ENCODE results near the gene MXD1.

The MXD1 gene

DNA sequence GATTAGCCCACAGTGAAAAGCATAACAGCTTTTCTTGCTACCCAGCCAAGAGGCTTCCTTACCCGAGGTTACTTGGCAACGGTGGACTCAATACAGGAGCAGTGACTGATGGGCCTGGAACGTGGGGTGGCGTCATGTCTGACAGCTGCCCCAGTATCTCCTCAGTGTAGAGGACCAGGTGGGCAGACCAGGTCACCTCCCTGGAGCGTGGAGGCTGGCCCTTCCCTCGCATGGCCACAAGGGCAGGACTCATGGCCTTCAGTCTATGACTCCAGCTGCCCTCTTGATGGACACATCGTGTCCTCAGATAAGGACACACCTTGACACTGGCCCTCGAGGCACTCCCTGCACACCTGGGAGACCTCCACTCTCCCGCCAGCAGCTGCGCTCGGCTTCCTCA lies 40.1 kb downstream of the MXD1 start:
- no peak for DNase-seq

DNA sequence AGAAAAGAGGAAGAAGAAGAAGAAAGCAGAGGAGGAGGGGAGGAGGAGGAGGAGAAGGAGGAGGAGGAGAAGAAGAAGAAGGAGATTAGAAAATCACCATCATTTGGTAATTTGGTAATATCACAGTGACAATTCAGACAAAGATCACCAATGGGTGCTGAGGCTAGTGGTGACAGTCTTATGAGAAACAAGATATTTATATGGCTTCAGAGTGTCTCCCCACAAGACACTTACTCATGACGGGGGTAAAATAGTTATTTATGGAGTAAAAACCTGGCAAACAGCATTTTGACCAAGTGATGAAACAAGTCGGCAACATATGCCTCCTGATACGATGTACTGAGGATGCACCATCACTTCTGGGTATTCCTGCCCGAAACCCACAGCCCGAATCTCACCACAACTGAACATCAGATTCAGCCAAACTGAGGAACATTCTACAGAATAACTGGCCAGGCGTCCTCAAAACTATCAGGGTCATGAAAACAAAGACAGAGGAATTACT lies 41.6 kb downstream of the MXD1 start:
- no peak for DNase-seq

GRCh38 chr2:69957965-69958364 lies 43.1 kb downstream of the MXD1 start:
- DNase-seq, result no peak

DNA sequence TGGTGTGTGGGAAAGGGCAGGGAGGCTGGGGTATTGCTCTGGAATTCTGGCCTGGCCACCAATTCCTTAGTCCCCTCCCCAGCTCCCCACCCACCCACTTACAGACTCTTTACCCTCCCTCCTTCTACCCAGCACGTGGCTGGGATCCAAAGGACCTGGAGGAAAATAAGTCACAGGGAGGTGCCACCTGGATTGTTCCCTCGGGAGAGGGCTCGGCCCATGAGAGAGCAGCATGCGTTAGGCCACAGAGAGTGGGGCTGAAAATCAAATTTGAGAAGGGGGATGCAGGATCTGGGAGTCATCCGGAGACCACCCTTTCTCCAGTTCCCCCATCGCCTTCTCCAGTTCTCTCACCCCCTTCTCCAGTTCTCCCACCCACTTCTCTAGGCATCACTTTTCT lies 43.6 kb downstream of the MXD1 start:
- DNase-seq, result no peak

DNA sequence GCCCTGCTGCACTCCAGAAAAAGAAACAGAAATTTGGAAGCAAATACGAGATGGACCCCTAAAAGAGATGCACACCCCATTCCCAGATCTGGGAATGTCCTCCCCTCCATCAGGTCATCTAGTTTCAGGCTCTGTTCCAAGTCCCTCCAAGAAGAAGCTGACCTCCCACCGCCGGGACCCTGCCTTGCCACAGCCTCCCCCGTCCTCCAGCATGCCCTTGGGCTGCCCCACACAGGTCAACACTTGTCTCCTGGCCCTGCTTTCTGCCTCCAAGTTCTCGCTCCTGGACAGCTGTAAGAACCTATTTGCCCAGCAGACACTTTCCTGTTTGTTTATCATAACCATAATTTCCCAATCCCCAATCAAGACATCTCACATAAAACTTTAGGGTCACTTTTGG lies 44.5 kb downstream of the MXD1 start:
- DNase-seq, result no peak

DNA sequence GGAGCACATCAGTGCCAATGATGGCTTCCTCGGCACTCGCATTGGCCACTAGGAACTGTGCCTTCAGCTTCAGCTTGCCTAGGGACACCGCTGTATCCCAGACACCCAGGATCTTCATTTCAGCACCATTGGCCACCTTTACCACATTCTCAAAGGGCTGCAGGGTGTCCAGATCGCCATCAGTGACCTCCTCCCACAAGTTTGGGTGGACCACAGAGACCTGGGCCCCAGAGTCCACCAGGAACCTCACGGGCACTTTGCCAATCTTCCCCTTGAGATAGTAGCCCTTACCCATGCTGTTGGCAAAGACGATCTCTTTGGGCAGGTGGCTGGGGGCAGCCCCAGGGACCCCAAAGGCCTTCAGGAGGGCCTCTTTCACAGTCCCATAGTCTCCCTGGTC lies 45.9 kb downstream of the MXD1 start:
- no peak for DNase-seq

DNA sequence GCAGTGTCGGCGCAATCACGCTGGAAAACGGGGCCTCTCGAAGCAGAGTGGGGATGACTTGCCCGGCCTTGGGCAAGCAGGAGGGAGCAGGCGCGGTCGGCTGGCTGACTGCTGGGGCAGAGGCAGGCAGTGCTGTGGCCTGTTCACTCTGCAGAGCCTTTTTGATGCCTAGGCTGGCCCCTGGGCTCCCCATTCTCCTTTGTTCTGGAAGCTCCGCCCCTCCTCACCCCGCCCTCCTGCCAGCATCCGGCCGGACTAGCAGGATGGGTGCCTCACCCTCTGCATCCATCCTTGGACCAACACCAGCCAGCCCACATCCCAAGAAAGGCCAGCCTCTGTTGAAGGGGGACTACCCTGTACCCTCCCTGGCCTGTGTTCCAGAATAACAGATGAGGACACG lies 46.6 kb downstream of the MXD1 start, which contains the start of gene ASPRV1:
Gene ASPRV1 (minus strand): TSS at position 136 of the 400 bp plus-strand sequence. CDS start 195 bp downstream, outside the sequence.
- DNase-seq, result no peak

DNA sequence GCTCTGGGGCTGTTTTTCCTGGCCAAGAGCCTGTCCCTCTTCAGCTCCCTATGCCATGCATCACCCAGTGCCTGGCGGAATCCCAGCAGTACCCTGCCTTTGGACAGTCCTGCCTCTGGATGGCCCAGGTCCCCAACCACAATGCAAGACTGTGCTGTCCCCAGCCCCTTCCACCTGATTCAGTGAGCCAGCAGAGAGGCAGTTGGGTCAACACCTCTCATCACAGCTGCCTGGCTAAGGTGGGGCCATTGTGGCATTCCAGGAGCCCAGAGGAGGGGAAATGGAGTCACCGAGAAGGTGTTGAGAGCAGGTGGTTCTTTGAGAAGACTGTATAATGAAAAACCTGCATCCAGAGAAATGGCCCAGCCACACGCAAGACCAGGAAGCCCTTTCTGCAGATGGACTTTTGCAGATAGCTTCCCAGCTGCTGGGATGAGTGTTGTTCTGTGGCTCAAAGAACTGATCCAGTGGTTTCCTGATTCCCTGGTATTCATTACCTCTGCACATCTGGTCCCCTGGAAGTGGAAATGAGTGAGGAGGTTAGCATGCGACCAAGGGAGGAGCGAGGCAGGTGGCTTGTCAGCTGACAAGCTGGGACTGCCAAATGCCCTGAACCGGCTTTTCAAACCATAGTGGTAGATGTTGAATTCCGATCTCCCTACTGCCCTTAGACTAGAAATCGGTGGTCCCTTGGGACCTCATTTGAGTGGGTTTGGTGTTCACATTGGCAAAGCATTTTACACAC lies 48.2 kb downstream of the MXD1 start:
- DNase-seq, result no peak

- DNase-seq, result no peak
Observed at GRCh38 chr2:69964353-69964841, 49.5 kb downstream of the MXD1 start.

- no peak for DNase-seq
Observed at GRCh38 chr2:69965756-69966445, 51.0 kb downstream of the MXD1 start.

DNA sequence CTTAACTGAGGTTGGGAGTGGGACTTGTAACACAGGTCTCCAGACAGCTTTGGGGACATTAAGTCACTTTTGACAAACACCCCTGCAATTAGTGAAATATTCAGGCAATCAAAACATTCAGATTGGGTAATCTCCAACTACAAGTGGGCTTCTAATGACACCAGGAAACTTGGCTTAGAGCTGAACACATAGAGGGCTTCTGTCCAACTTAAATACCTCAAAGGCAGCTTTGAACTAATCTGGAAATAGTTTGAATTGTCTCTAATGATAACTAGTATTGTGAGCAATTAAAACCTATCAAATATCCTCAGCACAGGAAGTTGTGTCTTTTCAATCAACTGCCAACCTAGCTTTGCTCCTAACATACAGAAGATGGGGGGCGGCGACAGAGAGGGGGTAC lies 51.6 kb downstream of the MXD1 start:
- no peak for DNase-seq

DNA sequence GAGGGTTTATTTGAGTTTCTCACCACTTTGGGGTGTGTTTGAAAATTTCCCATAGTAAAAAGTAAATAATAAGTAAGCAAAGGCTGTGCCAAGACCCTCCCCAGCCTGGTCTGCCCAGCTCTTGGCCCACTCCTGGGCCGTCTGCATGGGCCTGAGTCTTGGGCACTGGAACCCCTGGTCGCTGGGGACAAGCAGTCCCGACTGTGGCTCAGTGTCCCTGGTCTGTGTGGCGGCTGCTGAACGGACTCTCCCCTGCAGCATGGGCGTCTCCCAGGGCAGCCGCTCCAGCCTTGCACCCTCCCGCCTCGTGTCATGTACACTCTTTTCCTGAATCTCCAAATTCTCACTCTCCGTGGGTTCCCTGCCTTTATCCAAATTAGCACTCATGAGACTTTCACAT lies 53.7 kb downstream of the MXD1 start:
- no peak for DNase-seq

DNA sequence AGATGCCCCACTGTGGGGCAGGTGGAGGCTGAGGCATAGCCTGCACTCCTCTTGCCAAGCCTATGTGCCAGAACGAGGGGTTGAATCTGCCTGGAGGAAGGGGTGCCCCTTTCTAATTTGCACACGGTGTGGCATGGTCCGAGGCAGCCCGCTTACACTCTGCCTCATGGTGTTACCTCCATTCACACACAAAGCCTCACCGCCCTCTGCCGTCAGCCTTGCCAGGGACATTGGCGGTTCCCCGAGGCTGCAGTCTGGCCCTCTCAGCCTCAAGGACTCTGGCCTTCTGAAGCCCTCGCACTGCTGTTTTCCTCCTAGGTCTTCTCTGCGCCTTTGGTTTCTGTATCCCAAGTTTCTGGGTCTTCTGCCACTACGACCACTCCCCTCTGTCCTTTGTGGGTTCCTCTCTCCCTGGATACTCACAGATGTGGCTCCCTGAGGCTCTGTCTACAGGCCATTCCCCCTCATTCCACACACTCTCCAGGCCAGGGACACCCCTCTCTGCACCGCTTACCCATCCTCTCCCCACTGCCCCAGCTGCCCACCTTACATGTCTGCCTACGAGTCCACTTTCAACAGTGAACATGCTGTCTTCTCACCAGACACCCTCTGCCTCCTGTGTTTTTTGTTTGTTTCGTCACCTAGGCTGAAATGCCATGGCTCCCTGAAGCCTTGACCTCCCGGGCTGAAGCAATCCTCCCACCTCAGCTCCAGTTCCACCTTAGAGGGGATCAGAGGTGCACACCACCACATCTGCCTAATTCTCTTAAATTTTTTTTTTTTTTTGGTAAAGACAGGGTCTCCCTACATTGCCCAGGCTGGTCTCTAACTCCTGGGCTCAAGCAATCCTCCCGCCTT lies 54.4 kb downstream of the MXD1 start:
- DNase-seq, result no peak

DNA sequence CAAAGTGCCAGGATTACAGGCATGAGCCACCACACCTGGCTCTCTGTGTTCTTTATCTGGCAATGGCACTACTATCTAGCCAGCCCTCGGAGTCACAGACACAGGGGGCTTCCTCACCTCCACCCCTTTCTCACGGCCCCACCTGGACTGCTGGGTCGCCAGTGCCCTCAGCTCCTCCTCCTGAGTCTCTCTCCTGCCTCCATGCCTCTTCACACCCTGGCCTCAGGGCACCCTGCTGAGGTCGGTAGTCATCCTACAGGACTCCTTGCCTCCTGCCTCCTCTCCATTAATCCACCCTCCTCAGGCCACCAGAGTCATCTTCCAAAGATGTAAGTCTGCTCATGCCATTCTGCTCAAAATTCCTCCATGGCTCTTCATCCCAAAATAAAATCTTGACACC lies 55.1 kb downstream of the MXD1 start:
- no peak for DNase-seq

DNA sequence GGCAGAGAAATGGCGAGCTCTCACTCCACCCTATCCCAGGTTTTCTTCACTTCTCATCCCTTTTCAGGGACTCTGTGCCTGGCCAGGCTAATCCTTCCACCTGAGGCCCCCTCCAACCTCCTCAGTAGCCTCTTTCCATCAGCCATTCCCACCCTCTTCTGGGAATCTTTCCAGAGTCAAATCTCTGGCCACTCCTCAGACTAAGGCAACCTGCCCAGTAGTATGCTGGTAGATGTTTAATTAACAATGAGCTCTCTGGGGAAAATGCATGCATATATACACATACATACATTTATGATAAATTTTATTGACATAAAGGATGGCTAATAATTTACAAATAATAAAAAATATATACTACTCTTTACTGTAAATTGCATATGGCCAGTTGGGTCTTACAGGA lies 57.9 kb downstream of the MXD1 start:
- DNase-seq, result no peak

DNA sequence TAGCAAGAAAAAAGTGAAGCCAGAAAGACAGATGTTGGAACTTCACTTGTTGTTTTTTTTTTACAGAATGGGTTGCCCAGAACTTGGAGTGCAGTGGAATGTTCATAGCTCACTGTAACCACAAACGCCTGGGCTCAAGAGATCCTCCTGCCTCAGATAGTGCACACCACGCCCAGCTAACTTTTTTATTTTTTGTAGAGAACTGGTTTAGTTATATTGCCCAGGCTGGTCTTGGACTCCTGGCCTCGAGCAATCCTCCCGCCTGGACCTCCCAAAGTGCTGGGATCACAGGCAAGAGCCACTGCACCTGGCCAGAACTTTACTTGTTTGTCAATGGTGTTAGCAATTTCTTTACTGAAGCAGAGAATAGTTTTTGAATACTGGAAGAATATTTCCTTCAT lies 58.4 kb downstream of the MXD1 start:
- DNase-seq, result no peak

DNA sequence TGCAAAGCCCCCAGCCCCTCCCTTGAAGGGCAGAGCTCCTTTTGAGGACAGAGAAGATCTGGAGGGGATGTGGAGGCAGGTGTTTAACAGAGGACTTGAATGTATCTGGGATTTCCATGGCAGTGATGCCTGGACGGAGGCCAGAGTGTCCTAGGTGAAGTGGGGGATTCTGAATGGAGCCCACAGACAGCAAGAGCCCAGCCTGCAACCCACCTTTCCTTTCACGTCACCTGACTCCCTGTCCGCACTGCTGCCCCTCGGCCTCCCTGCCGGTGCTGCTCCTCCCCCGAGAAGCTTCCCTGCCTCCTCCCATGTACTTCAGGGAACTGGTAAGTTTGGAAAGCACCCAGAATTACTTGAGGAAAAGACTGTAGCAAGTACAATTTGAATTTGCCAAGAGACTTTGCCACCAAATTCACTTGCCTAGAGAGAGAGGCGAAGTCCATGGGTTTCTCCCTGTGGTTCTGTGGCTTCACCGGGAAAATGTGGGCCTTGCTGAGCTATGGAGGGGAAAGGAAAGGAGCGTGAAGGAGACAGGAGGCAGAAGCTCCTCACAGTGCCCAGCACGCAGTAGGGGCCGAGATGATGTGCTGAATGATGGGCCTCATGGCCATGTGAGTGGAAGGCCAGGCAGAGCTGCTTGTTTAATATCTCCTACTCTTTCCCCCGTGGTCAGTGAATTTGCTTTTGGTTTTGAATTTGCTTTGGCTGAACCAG lies 60.4 kb downstream of the MXD1 start:
- no peak for DNase-seq

- DNase-seq, result no peak
Observed at GRCh38 chr2:69975853-69976462, 61.0 kb downstream of the MXD1 start.

- no peak for DNase-seq
Observed at GRCh38 chr2:69977186-69977585, 62.3 kb downstream of the MXD1 start.

- no peak for DNase-seq
Observed at GRCh38 chr2:69977906-69978482, 63.1 kb downstream of the MXD1 start.
